Measurements from ENCODE around the gene ENTREP3.

DNA sequence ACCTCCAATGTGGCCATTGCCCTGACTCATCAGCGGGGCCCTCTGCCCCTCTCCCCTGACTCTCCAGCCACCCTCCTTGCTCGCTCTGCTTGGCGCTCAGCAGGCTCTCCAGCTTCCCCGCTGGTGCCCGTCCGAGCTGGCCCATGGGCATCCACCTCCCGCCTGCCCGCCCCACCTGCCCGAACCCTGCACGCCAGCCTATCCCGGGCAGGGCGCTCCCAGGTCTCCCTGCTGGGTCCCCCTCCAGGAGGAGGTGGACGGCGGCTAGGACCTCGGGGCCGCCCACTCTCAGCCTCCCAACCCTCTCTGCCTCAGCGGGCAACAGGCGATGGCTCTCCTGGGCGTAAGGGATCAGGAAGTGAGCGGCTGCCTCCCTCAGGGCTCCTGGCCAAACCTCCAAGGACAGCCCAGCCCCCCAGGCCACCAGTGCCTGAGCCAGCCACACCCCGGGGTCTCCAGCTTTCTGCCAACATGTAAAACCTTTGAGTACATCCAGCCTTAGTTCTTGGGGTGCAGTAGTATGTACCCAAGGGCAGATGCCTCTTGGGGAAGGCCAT is 32.8 kb upstream of the ENTREP3 start:
- TF ChIP-seq, protein P1, sequence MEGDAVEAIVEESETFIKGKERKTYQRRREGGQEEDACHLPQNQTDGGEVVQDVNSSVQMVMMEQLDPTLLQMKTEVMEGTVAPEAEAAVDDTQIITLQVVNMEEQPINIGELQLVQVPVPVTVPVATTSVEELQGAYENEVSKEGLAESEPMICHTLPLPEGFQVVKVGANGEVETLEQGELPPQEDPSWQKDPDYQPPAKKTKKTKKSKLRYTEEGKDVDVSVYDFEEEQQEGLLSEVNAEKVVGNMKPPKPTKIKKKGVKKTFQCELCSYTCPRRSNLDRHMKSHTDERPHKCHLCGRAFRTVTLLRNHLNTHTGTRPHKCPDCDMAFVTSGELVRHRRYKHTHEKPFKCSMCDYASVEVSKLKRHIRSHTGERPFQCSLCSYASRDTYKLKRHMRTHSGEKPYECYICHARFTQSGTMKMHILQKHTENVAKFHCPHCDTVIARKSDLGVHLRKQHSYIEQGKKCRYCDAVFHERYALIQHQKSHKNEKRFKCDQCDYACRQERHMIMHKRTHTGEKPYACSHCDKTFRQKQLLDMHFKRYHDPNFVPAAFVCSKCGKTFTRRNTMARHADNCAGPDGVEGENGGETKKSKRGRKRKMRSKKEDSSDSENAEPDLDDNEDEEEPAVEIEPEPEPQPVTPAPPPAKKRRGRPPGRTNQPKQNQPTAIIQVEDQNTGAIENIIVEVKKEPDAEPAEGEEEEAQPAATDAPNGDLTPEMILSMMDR (IDR thresholded peaks at IDR 0.05) = no peak
- no peak for TF ChIP-seq POLR2A (IDR thresholded peaks at IDR 0.05)
- no peak for TF ChIP-seq EP300 (IDR thresholded peaks at IDR 0.05)

Data from ovary (tissue), 3 donors.